Activated CD4-positive, alpha-beta T cell treated with anti-CD3 and anti-CD28 coated beads, Interleukin-2, amount 50 U/mL, for 16 hours (primary cell): ENCODE data around the gene XPA.
"Not testable (repeated sequence)": the region's sequence is repeated elsewhere in the genome, so short reads cannot be mapped to it uniquely, and the experiment has no call there.

Experiments
- DNase-seq: peaks from one replicate; pipeline ENCODE4 v3.0.0-alpha.2; 2020

The XPA gene

DNA sequence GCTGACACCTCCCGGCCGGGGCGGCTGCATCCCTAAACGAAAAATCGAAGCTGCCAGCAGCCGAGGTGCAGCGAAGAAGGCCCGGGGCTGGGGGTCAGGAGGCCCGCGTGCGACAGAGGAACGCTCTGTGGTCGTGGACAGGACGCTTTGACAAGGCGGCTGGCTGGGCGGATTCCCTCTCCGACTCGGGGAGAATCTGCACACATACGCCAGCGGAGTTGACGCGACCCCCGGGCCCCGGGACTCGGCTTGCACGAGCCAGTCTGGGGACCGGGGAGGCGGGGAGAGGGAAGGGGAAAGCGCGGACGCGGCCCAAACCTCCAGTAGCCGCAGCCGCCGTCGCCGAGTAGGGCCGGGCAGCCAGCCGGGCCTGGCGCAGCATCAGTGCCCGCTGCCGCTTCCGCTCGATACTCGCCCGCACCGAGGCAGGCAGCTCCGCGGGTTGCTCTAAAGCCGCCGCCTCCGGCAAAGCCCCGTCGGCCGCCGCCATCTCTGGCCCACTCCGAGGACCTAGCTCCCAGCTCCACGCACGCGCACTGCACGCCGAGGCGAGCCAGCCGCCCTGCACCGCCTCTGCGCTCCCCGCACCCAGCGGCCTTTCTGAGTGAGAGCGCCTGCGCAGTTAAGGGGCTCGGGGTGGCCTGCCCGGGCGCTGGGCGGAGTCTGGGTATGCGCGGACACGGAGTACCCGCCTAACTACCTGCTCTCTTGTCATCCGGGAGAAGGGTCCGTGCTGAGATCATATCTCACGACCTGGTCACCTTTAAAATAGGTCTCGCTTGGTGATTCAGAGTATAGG lies at the start of gene XPA:
XPA (minus strand) TSS at position 538 of the 799 bp plus-strand sequence; CDS start at position 490, 48 bp downstream.
- DNase-seq = peak; percentile 97

DNA sequence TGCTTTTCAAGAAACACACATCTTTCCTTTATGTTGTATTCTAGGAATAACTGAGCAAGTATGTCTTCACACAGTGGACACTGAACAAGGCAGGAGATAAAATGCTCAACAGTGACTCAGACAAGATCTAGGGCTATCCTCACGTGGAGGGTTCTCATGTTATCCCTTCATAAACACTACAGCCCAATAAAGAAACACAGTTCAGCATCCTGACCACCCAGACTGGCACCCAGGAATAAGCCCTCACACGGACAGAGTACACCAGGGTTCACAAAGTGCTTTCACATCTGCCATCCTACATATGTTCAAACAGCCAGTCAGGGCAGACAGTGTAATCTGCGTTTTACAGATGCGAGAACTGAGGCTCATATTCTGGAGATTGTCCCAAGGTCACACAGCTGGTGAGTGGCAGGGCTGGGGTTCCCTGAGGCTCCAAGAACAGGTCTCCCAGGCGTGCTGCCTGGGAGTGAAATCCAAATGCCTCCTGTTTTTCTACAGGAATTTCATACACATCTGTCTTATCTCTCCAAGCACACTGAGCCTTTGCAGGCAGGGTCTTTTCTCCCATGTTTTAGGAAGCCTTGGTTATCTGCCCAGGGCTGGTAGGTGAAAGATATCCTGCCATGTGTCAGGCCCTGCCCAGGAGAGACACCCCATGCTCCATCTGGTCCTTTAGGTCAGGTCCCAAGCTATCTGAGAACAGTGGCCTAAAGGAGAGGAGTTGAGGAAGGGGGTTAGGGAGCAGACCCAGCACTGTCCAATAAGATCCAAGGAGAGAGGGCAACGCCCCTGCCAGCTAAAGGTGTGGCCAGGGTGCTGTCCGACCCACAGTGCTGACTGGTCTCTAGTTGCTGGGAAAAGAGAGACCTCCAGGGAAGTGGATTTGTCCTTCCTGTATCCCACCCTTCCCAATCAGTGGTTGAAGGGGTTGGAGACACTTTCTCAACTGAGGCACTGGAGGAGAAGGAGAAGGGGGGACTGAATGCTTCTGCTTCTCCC lies 47.9 kb upstream of the XPA start:
- no peak for DNase-seq

DNA sequence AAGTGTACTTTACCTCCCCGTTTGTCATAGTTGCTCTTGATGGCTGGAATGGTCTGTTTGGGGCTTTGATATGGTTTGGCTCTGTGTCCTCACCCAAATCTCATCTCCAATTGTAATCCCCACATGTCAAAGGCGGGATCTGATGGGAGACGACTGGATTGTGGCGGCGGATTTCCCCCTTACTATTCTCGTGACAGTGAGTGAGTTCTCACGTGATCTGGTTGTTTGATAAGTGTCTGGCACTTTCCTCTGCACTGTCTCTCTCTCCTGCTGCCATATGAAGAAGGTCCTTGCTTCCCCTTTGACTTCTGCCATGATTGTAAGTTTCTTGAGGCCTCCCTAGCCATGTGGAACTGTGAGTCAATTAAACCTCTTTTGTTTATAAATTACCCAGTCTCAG lies 46.9 kb upstream of the XPA start:
- DNase-seq = not testable (repeated sequence)

GRCh38 chr9:97742545-97742944 lies 45.4 kb upstream of the XPA start:
- DNase-seq = no peak

- no peak for DNase-seq
Observed at GRCh38 chr9:97741947-97742346, 44.8 kb upstream of the XPA start.

DNA sequence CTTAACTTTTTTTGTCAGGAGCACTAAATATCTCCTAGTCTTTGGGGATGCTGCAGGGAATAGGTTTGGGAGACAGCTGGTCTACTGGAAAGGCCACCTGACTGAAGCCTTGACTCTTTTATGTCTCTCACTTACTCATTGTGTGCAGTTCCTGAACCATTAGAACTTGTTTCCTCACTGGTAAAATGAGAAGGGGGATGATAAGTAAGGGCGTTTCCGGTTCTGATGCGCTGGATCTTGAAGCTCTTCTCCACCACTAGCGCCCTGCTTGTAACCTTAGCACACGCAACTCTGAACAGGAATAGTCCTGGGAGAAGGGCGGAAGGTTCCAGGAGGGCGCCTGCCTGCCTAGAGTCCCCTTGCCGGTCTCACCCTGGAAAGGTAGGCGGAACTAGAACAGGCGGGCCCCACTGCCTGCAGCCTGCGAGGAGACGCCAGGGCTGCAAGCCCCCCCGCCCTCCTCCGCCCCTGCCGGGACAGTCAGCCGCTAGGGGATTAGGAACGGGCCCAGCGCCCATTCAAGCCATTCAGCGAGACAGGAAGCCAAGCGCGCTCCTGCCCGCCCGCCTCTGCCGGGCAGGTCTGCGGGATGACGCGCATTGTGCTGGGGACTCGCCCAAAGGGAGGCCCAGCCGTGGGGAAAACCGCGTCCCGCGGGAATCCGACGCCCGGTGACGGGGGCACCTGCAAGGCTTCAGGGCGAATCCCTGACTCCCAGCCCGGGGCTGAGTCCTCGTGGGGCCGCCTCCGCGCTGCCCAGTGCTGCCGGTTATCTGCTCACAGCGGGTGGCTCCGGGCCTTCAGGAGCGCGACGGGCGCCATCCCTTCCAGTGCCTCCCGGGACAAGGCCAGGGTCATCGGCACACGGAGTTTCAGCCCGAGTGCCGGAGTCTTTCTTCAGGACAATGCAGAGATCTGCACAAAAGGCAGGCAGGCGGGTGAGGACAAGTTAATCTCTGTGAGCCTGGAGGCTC lies 44.0 kb upstream of the XPA start:
- DNase-seq = peak; percentile 5

DNA sequence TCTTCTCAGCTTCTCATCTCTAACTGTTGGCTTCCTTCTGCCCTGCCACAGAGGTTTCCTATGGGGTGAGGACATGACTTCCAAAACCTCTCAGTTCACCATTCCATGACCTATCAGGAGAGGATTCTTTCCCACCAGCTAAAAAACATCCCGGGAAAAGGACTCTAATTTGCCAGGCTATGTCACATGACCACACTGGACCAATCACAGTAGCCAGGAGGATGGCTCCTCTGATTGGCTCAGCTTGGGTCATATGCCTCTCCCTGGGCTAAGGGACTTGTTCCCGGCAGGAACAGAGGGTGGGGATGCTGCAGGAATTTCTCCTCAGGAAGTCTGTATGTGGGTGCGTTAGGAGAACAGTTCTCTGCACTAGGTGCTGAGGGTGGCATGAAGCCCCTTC lies 40.3 kb upstream of the XPA start:
- DNase-seq = no peak

- no peak for DNase-seq
Observed at GRCh38 chr9:97735070-97735600, 38.0 kb upstream of the XPA start.

GRCh38 chr9:97726716-97727115 lies 29.6 kb upstream of the XPA start:
- DNase-seq = no peak

GRCh38 chr9:97723819-97724218 lies 26.7 kb upstream of the XPA start:
- no peak for DNase-seq

DNA sequence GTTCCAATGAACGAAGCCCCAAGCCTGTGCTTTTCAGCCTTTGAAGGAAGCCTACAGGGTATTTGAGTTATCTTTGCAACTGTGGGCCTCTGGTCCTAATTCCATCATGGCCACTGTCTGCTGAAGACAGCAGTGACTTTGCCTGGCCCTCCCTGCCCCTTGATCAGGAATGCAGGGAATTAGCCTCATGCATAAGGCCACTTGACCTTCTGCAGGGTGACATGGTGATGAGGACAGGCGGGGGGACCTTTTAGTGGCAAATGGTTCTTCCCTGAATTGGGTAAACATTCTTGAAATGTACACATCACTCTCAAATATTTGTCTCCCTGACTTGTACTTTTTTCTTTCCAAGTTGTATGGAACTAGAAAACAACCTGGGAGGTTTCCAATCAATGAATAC lies 25.2 kb upstream of the XPA start:
- DNase-seq = no peak

GRCh38 chr9:97721396-97721795 lies 24.3 kb upstream of the XPA start:
- DNase-seq = no peak

DNA sequence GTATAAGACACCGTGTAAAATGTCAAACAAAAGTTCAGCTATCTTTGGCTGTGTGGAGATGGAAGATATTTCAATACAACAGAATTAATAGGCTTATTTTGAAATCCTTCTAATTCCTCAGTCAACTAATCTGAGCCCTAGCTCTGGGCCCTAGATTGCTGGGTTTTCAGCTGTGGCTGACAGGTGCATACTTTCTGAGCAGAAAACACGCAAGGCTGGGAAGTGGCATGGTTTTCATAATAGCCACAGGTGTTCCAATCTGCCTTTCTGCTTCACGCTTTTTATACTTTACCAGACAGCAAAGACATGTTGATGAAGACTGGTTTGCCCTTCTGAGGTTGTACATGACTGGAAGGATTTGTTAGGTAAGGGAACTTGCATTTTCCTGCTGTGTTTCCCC lies 20.7 kb upstream of the XPA start:
- no peak for DNase-seq

DNA sequence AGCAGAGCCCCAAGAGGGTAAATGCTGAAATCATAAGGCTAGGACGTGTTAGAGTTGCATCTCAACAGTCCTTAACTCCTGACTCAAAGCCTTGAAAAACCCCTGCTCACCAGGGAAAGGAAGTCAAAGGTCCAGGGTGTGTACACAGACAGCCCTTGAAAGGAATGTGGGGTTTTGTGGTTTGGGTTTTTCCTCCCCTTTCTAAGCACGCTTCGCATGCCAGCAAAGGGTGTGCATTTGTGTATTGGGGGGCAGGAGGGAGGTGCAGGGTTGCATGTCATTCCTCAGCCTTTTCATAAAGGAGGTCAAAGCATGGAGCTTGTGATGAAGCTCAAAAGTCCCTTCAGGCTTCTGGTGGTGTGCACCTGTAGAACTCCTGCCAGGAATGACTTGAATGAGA lies 17.3 kb upstream of the XPA start:
- no peak for DNase-seq

- no peak for DNase-seq
Observed at GRCh38 chr9:97711223-97711626, 14.1 kb upstream of the XPA start.

- DNase-seq = peak; percentile 71
Observed at GRCh38 chr9:97710356-97711222, 13.4 kb upstream of the XPA start.

DNA sequence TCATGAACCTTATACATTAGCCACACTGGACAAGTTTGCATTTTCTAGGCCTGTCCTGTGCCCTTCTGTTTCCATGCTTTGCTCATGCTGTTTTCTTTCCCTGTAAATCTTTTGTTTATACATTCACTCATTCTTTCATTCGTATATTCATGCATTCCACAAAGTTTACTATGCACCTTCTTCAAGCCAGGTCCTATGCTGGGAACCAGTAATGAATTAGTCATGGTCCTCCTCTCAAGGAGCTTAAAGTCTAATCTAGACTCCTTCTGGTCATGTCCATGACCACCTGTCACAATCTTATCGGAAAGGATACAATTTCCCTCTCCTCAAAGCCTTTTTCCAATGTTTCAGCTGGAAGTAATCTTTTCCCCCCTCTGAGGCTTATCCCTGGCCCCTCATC lies 9.1 kb upstream of the XPA start:
- no peak for DNase-seq

- DNase-seq = no peak
Observed at GRCh38 chr9:97705354-97705950, 8.3 kb upstream of the XPA start.

DNA sequence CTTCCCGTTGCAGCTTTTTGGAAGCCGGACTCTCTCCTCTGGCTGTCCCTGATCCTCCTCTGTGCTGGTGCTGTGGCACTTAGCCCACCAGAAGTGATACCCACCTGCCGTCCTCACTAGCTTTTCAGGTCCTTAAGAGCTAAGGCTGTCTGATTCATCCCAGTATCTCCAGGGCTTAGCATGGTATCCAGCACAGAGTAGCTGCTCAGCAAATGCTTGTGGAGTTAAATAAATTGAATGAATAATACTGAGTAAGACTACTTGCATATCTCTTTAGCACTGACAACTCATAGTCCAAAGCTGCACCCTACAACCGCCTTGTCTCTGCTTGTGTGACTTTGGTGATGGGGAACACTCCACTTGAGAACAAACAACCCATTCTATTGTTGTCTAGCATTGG lies 7.7 kb upstream of the XPA start:
- DNase-seq = no peak

- no peak for DNase-seq
Observed at GRCh38 chr9:97704345-97704677, 7.2 kb upstream of the XPA start.
